Mammary microvascular endothelial cell (primary cell): Measurements from ENCODE around the gene IWS1. TPM values are rescaled to one million over a fixed set of nuclear protein-coding genes. Genes with fewer than 3 reads are reported as not detected.

ENCODE experiments used
- total RNA-seq: library from RNA; depleted of rRNA; stranded (reverse); fragments of >200 nt; gene quantifications from 2 replicates; pipeline ENCODE4 v1.2.3, GENCODE V29; 2015

Gene IWS1
- total RNA-seq: 31.0 and 32.7 TPM in 2 replicates

GRCh38 chr2:127526132-127527000, at the start of gene IWS1:
Gene IWS1, minus strand, starts transcription at chr2:127526489. Its CDS starts 281 bp downstream, at chr2:127526208.

GRCh38 chr2:127535422-127535901, 9.2 kb upstream of the IWS1 start, which contains the start of gene MYO7B:
Gene MYO7B, plus strand, starts transcription at chr2:127535683. Its CDS starts 24,040 bp downstream, at chr2:127559723.

Other genes starting within 250 kb of the IWS1 start
- 19.8 and 20.3 TPM in 2 replicates for gene ERCC3, start 232.3 kb downstream of the IWS1 start, total RNA-seq
- 13.6 and 17.8 TPM in 2 replicates for gene MAP3K2, start 138.5 kb downstream of the IWS1 start, total RNA-seq
- gene PROC, start 108.1 kb downstream of the IWS1 start, total RNA-seq: not detected in 2 replicates
- gene MYO7B, start 9.2 kb upstream of the IWS1 start, total RNA-seq: 0.10 and 0.27 TPM in 2 replicates
- gene GPR17, start 119.7 kb upstream of the IWS1 start, total RNA-seq: not detected in 2 replicates
- gene LIMS2, start 149.0 kb upstream of the IWS1 start, total RNA-seq: 43.8 and 47.4 TPM in 2 replicates
- gene SFT2D3, start 175.0 kb upstream of the IWS1 start, total RNA-seq: 5.4 and 7.8 TPM in 2 replicates